ENCODE results near the gene RGS3. TPM values are rescaled to one million over a fixed set of nuclear protein-coding genes. Genes with fewer than 3 reads are reported as not detected.
A peak's percentile ranks its signal among the peaks of the same experiment; 100 is the strongest.
"Not testable (repeated sequence)": the region's sequence is repeated elsewhere in the genome, so short reads cannot be mapped to it uniquely, and the experiment has no call there.

The RGS3 gene
- total RNA-seq (2014; rRNA removed; shearing (Covaris generic)): 26.9 and 28.3 TPM in 2 replicates
- 44.5 and 56.1 TPM in 2 replicates for polyA plus RNA-seq (2014; cell fraction: nucleus; rRNA removed)

DNA sequence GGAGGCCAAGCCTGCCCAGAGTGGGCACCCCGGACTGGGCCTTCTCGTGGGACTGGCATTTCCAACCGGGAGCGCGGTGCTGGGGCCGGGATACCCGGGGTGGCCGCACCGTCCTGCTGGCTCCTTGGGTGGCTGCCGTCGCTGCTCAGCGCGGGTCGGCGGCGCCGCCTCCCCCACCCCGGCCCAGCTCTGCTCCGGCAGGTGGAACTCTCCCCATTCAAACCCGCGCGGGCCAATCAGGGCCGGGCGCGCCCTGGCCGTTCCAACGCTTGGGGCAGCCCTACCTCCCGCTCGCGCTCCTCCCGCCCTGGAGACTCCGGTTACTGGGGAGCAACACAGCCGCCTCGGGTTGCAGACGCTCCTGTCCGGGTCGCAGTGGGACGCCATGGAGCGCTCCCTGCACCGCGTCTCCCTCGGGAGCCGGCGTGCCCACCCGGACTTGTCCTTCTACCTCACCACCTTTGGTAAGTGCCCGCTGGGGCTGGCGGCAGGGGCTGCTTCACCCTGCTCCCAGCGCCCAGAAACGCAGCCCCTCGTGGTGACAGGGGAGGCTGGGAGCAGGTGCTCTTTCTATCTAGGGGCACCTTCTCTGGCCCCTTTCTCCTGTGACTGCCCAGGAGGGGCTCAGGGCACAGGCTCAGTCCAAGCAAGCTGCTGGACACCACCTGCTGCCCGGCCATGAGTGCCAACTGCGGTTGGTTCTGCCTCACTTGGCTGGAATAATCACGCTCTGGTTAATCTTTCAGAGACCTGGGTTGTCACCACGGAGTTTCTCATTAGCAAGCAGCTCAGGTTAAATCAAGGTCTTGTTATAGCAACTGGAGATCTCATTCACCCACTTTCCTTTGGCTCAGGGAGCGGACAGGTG is at the start of gene RGS3:
TSS of gene RGS3 (plus strand) at position 310 of the 868 bp plus-strand sequence. CDS start at position 386, 76 bp downstream.
- DNase-seq (ENCODE audit: extremely low read depth, low read depth): peak; percentile 62

GRCh38 chr9:113416149-113416721 is 47.3 kb upstream of the RGS3 start:
- DNase-seq (ENCODE audit: extremely low read depth, low read depth): no peak

DNA sequence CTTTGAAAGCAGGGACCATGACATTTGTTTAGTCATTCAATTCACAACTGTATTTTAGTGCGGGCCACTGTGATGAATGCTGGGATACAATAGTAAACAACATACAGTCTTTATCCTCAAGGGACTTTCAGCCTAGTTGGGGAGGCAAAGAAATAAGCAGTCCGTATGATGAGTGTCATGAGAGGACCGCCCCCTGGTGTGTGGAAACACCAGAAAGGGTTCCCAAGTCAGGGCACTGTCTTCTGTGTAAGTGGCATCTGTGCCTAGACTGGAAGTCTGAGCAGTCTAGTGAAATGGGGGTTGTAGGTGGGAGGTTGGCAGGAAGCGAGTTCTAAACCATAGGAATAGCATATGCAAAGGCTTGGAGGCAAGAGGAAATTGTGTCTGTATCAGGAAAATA is 46.2 kb upstream of the RGS3 start:
- no peak for DNase-seq (ENCODE audit: extremely low read depth, low read depth)

DNA sequence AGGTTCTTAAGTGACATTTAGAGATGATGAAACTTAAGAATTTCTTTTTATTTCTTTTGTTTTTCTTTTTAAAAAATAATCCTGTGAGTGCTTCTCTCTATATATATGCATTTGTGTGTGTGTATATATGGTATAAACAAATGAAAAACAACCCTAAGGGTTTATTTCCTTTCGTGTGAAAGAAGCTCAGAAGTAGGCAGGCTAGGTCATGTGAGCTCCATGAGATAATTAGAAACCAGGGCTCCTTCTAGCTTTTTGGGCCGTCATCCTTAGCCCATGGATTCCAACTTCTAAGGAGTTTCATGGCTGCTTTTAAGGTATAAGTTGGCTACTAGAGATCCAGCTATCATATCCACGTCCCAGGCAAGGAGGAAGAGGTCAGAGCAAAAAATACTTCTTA is 41.8 kb upstream of the RGS3 start:
- no peak for DNase-seq (ENCODE audit: extremely low read depth, low read depth)

DNA sequence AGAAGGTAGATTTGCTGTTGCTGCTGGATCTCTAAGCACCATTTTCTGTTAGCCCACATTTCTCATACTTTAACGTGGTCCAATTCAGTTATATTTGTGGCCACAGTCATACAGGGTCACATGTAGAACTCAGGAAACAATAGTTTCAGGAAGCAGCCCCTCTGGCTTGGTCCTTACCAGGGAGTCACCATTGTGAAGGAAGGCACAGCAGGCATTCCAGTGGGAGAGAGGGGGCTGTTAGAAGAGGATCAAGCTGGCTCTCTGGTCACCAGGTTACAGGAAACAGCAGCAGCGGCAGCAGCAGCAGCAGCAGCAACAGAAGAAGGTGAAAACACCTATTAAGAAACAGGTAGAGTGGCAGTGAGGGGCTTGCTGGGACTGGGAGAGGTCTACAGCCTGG is 38.5 kb upstream of the RGS3 start:
- DNase-seq (ENCODE audit: extremely low read depth, low read depth): no peak

DNA sequence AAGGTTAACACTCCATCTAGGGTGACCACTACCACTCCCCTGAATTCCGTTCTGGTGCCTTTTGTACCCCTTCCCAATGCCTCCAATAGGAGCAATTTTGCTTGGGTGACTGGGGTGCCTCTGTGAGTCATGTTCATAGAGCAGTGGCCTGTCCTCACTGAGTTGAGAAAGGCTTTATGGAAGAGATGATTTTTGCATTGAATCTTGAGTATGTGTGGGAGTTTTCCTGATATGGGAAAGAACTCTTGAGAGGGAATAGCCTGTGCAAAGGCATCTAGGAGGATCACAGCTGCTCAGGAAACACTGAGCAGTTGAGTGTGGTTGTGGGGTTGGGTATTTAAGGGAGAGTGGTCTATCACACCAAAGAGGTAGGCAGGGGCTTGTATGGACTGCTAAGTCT is 36.8 kb upstream of the RGS3 start:
- DNase-seq (ENCODE audit: extremely low read depth, low read depth): no peak

DNA sequence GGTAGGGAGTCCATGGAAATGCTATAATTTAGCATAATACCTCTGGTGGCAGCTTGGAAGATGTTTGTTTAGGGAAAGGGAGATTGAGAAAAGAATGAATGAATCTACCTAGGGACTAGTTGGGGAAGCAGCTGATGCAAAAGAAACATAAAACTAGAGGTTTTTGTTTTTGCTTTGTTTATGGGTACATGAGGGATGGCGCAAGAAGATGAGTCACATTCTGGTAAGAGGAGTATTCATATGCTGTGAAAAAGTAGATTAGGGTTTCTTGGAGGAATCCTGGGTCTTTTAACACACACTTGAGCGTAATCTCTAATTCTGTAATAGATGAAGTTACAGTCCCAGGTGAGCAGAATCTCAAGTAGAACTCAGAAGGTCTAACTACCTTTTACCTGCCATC is 35.9 kb upstream of the RGS3 start:
- no peak for DNase-seq (ENCODE audit: extremely low read depth, low read depth)

DNA sequence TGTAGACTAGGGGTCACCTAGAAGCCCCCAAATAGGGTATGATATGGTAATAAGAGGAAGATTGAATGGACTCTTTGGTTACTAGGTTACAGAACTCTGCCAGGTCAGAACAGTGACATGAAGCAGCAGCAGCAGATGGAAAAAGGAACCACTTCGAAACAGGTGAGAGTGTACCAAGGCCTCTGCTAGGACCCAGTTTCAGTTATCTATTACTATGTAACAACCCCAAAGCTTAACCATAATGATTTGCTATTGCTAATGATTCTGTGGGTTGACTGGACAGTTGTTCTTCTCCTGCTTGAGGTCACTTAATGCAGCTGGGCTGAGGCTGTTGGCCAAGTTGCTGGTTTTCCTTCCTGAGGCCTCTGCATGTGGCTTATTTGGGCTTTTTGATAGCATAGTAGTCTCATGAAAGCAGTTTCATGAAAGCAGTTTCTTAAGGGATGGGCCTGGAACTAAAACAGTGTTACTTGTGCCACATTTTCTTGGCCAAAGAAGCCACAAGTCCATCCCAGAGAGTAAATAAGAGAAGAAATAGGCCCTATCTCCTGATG is 35.4 kb upstream of the RGS3 start:
- DNase-seq (ENCODE audit: extremely low read depth, low read depth): no peak

DNA sequence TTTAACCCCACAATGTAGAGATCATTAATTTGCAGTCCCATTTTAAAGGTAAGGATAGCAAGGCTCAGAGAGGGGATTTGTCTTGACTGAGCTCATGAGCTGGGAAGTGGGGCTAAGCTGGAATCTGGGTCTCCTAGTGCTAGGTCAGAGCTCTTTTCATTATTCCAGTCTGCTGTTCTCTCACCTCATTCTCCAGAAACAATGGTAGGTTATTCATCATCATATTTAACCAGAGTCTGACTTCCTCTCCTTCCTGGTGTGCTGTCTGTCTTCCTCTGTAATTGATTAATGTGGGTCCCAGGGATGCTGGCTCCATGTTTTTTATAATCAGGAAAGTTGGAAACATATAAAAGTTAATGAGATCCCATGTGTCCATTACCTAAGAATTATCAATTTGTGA is 32.3 kb upstream of the RGS3 start:
- no peak for DNase-seq (ENCODE audit: extremely low read depth, low read depth)

- DNase-seq (ENCODE audit: extremely low read depth, low read depth): no peak
Measured at GRCh38 chr9:113436728-113437515, 26.6 kb upstream of the RGS3 start.

- not testable (repeated sequence) for DNase-seq (ENCODE audit: extremely low read depth, low read depth)
Measured at GRCh38 chr9:113437716-113438115, 25.8 kb upstream of the RGS3 start.

GRCh38 chr9:113444736-113445135 is 18.8 kb upstream of the RGS3 start:
- no peak for DNase-seq (ENCODE audit: extremely low read depth, low read depth)

GRCh38 chr9:113446323-113446740 is 17.2 kb upstream of the RGS3 start:
- peak; percentile 43 for DNase-seq (ENCODE audit: extremely low read depth, low read depth)

DNA sequence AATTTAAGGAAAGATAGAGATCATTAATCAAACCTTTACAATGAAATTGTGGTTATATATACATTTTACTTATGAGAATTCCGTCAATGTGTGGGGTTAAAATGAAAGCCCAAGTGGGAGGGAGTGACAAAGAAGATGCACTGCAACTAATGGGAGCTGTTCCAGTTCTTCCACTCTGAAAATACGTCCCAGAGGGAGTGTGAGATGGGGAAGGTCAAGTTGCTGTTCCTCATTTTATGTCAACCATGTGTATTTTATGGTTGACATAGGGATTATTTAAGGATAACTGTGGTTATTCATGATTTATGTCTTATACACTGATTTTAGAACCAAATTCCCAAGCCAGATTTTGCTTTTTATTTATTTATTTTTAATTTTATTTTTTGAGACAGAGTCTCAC is 14.2 kb upstream of the RGS3 start:
- DNase-seq (ENCODE audit: extremely low read depth, low read depth): no peak

DNA sequence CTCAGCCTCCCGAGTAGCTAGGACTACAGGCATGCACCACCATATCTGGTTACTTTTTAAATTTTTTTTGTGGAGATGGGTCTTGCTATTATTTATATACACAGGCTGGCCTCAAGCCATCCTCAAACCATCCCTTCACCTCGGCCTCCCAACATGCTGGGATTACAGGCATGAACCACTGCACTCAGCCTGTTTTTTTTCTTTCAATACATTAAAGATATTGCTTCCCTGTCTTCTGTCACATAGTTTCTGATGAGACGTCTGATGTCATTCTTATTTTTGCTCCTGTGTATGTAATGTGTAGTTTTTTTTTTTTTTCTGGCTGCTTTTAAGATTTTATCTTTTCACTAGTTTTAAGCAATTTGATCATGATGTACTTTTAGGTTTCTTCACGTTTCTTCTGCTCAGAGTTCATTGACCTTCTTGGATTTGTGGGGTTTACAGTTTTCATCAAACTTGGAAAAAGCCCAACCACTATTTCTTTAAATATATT is 11.4 kb upstream of the RGS3 start:
- DNase-seq (ENCODE audit: extremely low read depth, low read depth): no peak

DNA sequence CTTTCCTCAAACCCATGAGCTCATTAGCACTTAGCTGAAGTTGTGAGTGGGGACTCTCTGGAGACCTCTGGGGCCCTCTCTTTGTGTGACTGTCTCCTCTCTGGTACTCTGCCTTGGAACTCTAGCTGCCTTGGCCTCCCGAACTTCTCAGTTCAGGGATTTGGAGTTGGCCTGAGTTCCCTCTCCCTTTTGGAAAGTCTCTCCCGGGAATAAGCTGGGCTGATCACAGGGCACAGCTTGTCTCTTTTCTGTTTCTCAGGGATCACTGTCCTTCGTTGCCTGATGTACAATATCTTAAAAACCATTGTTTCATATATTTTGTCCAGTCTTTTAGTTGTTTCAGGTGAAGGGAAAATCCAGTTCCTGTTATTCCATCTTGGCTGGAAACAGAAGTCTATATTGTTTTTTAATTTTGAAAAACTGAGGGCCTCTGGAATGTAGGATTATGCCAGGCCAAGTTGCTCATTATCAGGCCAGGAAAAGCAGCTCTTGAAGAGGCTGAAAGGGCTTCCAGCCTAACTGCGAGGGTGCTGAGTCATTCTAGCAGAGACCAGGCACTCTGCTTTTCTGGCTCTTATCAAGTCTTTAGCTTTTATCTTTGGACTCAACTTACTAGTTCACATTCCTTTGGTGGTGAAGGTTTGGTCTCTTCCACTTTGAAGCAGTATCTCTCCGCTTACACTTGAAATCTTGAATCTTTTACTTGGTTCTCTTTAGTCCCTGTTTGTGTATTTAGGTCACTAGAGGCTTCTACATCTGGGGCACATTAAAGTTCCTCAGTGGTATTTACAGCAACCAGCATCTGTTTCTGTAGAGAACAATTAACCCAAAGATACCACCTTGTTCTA is 8.4 kb upstream of the RGS3 start:
- peak; percentile 69 for DNase-seq (ENCODE audit: extremely low read depth, low read depth)

GRCh38 chr9:113456235-113456634 is 7.3 kb upstream of the RGS3 start:
- no peak for DNase-seq (ENCODE audit: extremely low read depth, low read depth)

DNA sequence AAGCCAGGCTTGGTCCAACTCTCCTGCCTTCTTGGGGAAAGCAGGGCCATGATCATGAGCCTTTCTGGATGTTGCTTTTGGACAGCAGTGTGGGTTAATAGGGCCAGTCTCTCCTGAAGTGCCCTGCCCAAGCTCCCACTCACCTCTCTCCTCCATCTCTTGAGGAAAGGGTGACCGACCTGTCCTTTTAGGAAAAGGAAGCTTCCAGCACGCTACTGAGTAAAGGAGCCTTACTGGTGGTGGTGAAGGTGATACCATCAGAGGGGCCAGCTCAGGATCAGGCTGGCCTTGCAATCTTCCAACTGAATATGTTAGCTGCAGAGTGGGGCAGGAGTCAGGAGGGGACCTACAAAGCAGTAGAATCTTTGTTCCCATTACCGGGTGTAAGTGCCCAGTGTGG is 2.2 kb upstream of the RGS3 start:
- no peak for DNase-seq (ENCODE audit: extremely low read depth, low read depth)

DNA sequence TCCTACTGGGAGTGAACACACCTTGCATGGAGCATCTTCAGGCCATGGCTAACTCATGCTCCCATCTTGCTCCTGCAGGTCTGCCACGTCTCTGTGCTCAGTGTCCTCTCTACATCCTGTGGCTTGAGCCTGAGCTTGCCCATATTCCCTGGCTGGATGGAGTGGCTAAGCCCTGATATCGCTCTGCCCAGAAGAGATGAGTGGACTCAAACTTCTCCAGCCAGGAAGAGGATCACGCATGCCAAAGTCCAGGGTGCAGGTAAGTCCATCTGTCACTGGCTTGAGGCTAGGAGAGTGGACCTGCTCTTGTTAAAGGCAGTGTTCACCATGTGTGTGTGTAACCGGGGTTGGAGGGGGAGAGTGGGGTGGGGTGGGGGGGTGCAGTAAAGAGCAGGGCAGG is 1.6 kb upstream of the RGS3 start:
- DNase-seq (ENCODE audit: extremely low read depth, low read depth): no peak

DNA sequence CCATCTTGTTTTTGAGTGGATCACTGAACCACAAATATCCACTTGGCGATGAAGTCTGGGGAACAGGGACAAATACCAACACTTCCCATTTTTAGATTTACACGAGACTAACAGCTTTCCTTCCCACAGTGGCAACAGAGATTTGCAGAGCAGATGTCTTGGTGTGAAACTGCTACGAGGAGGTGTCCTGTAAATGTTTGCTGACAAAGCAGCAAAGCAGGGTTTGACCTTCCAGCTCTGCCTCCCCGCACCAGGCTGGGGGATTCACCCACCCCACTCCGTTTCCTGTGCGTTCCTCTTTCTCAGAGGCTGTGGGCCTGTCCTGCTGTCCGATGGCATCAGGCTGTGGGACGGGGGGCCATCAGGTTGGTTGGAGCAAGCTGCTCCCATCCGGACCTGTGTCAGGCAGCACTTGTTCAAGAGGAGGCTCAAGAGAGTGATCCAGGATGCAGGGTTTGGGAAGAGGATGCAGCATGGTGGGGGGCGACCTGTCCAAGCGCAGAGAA is 693 bp upstream of the RGS3 start:
- no peak for DNase-seq (ENCODE audit: extremely low read depth, low read depth)
